ENCODE results near the gene CSF3R.
"Not testable (repeated sequence)": the region's sequence is repeated elsewhere in the genome, so short reads cannot be mapped to it uniquely, and the experiment has no call there.

Gene CSF3R

DNA sequence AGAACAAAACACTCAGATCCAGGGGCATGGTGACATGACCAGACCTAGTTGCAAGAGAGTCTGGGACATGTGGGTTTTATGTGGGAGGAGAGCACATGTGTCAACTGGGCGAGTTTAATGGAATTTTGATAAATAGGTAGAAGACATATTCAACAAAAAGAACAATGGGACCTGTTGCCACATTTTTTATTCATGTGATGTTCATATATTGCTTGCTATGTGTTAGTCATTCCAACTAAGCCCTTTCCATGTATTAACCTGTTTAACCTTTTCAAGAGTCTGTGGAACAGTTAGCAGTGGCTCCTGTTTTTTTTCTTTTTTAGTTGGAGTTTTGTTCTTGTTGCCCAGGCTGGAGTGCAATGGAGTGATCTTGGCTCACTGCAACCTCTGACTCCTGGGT, 30.1 kb upstream of the CSF3R start:
- no peak for DNase-seq

DNA sequence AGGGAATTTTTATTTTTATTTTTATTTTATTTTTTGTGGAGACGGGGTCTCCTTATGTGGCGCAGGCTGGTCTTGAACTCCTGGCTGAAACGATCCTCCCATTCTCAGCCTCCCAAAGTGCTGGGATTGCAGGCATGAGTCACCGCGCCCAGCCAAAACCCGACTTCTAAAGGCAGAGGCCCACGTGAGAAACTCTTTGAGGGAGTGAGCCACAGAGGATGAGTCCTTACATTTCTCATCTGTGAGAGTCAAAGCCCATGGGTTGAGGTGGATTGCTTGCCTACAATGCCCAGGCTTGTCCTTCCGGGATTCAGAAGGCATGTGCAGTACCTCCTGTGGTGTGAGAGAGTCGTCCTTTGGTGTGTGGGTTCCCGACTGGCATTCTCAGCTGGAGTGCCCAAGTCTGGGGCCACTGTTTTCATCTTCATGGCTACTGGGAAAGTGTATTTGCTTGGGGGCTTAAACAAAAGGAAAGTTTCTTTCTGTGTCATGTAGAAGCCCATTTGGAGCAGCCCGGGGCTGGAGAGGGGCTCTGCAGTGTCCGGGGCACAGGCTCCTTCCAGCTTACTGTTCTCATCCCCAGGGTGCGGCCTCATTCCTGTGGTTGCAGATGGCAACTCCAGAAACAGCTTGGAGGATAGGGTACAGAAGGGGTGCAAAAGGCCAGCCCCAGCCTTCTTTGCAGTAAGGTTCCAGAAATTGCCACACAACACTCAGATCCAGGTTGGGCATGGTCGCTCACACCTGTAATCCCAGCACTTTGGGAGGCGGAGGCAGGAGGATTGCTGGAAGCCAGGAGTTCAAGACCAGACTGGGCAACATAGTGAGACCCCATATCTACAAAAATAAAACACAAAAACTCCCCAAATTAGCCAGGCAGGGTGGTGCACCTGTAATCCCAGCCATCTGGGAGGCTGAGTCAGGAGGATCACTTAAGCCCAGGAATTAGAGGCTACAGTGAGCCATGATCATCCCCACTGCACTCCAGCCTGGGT, 29.4 kb upstream of the CSF3R start:
- DNase-seq: no peak

GRCh38 chr1:36511220-36511619, 28.5 kb upstream of the CSF3R start:
- DNase-seq: not testable (repeated sequence)

DNA sequence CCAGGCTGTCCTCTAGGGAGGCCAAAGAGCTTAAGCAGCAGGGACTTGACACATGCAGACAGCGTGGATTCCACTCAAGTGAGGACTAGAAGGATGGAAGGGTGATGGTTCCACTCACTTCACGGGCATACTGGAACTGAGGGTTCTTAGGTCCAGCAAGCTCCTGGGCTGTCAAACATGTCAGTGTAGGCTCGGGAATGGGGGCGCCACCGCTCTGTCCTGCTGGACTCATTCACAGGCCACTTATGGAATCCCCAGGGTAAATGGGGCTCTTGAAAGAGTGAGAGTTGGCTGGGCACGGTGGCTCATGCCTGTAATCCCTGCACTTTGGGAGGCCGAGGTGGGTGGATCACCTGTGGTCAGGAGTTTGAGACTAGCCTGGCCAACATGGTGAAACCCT, 27.7 kb upstream of the CSF3R start:
- DNase-seq: no peak

GRCh38 chr1:36508257-36508656, 25.5 kb upstream of the CSF3R start:
- DNase-seq: no peak

DNA sequence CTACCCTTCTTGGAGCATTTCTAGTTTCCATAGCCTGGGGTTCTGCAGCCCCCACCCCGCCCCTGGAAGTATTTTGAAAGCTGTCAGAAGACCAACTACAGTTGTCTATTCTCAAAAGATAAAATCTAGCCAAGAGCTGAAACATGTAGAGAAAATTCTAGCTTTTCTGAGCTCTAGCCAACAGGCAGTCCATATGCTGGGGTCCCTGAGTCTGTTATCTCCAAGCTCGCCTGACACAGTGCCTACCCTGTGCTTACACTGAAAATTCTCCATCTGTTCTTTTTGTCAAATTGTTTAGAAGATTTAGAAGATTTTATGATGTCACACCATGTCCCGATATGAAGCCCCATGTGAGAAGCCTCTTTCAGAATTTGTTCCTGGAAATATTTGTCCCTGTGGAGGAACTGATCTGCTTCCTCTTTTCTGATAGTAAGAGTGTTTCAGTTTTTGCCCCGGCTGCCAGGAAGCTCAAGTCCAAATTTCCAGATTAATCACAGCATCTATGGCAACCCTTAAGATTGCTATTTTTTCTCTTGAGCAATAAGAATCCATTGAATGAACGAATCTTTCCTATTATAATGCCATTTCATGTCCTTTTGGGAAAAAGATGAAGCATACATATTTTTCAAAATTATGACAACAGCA, 23.7 kb upstream of the CSF3R start:
- no peak for DNase-seq

GRCh38 chr1:36503733-36504132, 21.0 kb upstream of the CSF3R start:
- DNase-seq: no peak

- DNase-seq: no peak
Measured at GRCh38 chr1:36503159-36503558, 20.4 kb upstream of the CSF3R start.

- DNase-seq: no peak
Measured at GRCh38 chr1:36502616-36503015, 19.9 kb upstream of the CSF3R start.

DNA sequence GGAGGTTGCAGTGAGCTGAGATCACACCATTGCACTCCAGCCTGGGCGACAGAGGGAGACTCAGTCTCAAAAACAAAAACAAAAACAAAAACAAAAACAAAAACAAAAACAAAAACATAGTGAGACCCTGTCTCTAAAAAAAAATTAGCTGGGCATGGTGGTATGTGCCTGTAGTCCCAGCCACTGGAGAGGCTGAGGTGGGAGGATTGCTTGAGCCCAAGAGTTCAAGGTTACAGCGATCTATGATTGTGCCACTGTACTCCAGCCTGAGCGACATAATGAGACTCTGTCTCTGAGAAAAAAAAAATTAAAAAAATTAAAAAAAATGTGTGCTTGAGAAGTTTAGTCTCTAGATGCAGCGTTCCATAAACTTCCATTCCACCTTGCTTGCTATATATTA, 19.2 kb upstream of the CSF3R start:
- not testable (repeated sequence) for DNase-seq

GRCh38 chr1:36497207-36497606, 14.5 kb upstream of the CSF3R start:
- no peak for DNase-seq

DNA sequence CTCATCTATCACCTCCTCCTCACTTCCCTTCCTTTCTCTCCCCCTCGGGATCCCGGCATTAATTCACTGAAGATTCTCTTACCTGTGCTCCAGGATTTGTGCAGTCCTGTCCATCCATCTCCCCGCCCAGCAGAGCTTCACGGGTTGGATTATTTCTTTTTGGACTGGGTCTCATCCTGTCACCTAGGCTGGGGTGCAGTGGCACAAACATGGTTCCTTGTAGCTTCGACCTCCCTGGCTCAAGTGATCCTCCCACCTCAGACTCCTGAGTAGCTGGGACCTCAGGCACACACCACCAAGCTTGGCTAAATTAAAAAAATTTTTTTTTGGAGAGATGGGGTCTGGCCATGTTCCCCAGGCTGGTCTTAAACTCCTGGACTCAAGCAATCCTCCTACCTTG, 12.3 kb upstream of the CSF3R start:
- no peak for DNase-seq

GRCh38 chr1:36493524-36493923, 10.8 kb upstream of the CSF3R start:
- no peak for DNase-seq

- no peak for DNase-seq
Measured at GRCh38 chr1:36492491-36492890, 9.8 kb upstream of the CSF3R start.

- DNase-seq: not testable (repeated sequence)
Measured at GRCh38 chr1:36489258-36490051, 6.7 kb upstream of the CSF3R start.

- no peak for DNase-seq
Measured at GRCh38 chr1:36487906-36488305, 5.2 kb upstream of the CSF3R start.

DNA sequence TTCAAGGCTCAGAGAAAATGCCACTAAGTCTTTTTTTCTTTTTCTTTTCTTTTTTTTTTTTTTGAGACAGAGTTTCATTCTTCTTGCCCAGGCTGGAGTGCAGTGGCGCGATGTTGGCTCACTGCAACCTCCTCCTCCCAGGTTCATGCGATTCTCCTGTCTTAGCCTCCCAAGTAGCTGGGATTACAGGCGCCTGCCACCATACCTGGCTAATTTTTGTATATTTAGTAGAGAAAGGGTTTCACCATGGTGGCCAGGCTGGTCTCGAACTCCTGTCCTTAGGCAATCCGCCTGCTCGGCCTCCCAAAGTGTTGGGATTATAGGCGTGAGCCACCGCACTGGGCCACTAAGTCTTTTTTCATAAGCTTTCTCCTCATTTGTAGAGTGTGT, 4.6 kb upstream of the CSF3R start:
- DNase-seq: not testable (repeated sequence)

- DNase-seq: peak; percentile 80
Measured at GRCh38 chr1:36486439-36487335, 4.0 kb upstream of the CSF3R start.

- DNase-seq: no peak
Measured at GRCh38 chr1:36486093-36486438, 3.4 kb upstream of the CSF3R start.

- no peak for DNase-seq
Measured at GRCh38 chr1:36484099-36484498, 1.4 kb upstream of the CSF3R start.

DNA sequence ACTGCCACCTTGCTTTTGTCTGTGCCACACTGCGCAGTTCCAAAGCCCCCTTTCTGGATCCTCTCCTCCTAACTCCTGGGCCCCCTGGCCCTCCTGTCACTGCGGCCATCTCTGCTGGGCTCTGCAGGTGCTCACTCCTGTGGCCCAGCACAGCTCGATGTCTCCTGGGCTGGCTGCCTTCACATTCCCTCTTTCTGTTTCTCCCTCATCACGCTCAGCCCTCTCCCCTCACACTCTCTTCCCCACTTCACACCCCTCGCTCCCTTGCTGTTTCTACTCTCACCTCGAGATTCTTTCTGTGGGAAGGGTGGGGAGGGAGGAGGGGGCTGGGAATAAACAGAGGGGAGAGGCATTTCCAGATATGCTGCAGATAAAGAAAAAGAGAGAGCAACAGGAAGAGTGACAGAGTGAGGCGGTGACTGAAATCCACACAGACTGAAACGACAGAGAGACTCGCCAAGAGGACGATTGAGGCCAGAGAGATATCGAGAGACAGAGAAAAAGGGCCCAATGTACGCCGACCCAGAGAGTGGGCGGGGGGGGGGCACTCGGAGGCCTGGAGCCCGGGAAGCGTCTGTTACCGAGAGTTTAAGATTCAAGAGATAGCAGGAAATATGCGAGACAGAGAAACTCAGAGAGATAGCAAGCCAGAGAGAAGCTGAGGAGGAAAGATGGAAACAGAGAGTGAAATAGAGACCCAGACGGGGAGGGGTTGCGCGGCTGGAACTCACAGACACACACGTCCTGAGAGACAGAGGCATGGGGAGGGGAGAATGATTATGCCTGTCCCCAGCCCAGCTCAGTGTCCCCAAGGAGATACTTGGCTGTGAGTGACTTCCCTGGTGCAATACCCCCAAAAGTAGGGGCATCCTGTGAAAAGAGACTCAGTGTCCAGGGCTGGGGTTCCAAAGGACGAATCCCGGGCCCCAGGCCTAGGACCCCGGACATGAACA, 666 bp downstream of the CSF3R start:
- DNase-seq: no peak
